ENCODE measurements around the gene ASPRV1.

DNA sequence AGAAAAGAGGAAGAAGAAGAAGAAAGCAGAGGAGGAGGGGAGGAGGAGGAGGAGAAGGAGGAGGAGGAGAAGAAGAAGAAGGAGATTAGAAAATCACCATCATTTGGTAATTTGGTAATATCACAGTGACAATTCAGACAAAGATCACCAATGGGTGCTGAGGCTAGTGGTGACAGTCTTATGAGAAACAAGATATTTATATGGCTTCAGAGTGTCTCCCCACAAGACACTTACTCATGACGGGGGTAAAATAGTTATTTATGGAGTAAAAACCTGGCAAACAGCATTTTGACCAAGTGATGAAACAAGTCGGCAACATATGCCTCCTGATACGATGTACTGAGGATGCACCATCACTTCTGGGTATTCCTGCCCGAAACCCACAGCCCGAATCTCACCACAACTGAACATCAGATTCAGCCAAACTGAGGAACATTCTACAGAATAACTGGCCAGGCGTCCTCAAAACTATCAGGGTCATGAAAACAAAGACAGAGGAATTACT, 4.9 kb downstream of the ASPRV1 start:
- TF ChIP-seq, protein P1, sequence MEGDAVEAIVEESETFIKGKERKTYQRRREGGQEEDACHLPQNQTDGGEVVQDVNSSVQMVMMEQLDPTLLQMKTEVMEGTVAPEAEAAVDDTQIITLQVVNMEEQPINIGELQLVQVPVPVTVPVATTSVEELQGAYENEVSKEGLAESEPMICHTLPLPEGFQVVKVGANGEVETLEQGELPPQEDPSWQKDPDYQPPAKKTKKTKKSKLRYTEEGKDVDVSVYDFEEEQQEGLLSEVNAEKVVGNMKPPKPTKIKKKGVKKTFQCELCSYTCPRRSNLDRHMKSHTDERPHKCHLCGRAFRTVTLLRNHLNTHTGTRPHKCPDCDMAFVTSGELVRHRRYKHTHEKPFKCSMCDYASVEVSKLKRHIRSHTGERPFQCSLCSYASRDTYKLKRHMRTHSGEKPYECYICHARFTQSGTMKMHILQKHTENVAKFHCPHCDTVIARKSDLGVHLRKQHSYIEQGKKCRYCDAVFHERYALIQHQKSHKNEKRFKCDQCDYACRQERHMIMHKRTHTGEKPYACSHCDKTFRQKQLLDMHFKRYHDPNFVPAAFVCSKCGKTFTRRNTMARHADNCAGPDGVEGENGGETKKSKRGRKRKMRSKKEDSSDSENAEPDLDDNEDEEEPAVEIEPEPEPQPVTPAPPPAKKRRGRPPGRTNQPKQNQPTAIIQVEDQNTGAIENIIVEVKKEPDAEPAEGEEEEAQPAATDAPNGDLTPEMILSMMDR (conservative IDR thresholded peaks at IDR 0.05) = no peak
- no peak for TF ChIP-seq ZFX (IDR thresholded peaks at IDR 0.05)

Data from C4-2B (cell line).